ENCODE data around the gene MRAP2.

GRCh38 chr6:84028350-84028749 lies 5.2 kb upstream of the MRAP2 start:
- TF ChIP-seq POLR2A (IDR thresholded peaks at IDR 0.05; ENCODE audit: low read depth, low read length) (no peak), POLR2AphosphoS5 (IDR thresholded peaks at IDR 0.05; ENCODE audit: low read depth, low read length) (no peak), TAF1 (IDR thresholded peaks at IDR 0.05; ENCODE audit: low read depth, low read length) (no peak), SPI1 (IDR thresholded peaks at IDR 0.05; ENCODE audit: low read depth, low read length) (no peak), PAX5 (IDR thresholded peaks at IDR 0.05; ENCODE audit: insufficient read depth, low read length, severe bottlenecking) (no peak), POU2F2 (IDR thresholded peaks at IDR 0.05; ENCODE audit: low read depth, low read length) (no peak)
